Heart right ventricle (tissue), 16 donors: ENCODE results near the gene PDE6G. TPM values are rescaled to one million over a fixed set of nuclear protein-coding genes. Genes with fewer than 3 reads are reported as not detected.

ENCODE experiments used
- ATAC-seq, 8 donors: fragments of 200-7000 bp; cut with Tn5 transposase; one replicate each; pipeline ENCODE4 v1.9.1; 2020; ENCODE audit warnings: mild to moderate bottlenecking in 8 of 8, moderate library complexity in 8 of 8, moderate number of reproducible peaks in 1 of 8
- DNase-seq, 2 donors: peaks; one replicate each; pipeline ENCODE4 v3.0.0-alpha.2; 2020
- H3K27ac ChIP-seq, 10 donors: fragments of 200-600 bp; sonication (generic) in 2 of 10; one replicate each; pipeline versions ENCODE4 v1.5.0 to v1.8.0; 2020 to 2022; ENCODE audit warnings: mild to moderate bottlenecking in 3 of 10
- H3K27me3 ChIP-seq, 7 donors: fragments of 200-600 bp; one replicate each; pipeline ENCODE4 v1.8.0; 2021 to 2022; ENCODE audit warnings: mild to moderate bottlenecking in 2 of 7
- H3K36me3 ChIP-seq, 9 donors: fragments of 200-600 bp; sonication (generic) in 1 of 9; one replicate each; pipeline versions ENCODE4 v1.5.0 to v1.8.0; 2020 to 2022; ENCODE audit warnings: mild to moderate bottlenecking in 2 of 9
- H3K4me1 ChIP-seq, 9 donors: fragments of 200-600 bp; sonication (generic) in 1 of 9; one replicate each; pipeline versions ENCODE4 v1.5.0 to v1.8.0; 2020 to 2022; ENCODE audit warnings: mild to moderate bottlenecking in 4 of 9
- H3K4me3 ChIP-seq, 10 donors: fragments of 200-600 bp; sonication (generic) in 2 of 10; one replicate each; pipeline versions ENCODE4 v1.5.0 to v1.8.0; 2020 to 2022; ENCODE audit warnings: mild to moderate bottlenecking in 7 of 10, moderate library complexity in 2 of 10
- H3K9me3 ChIP-seq, 11 donors: fragments of 200-600 bp in 10 of 11; sonication (generic) in 2 of 11; one replicate each; pipeline versions ENCODE4 v1.5.0 to v1.8.0; 2013 to 2022; ENCODE audit warnings: mild to moderate bottlenecking in 2 of 11, control low read depth in 1 of 11, moderate library complexity in 1 of 11
- CTCF ChIP-seq, 9 donors: fragments of 200-600 bp; sonication (generic) in 2 of 9; IDR thresholded peaks; one replicate each; pipeline versions ENCODE4 v1.5.0 to v1.8.0; 2021 to 2022; ENCODE audit warnings: antibody characterized with exemption in 9 of 9, mild to moderate bottlenecking in 5 of 9, moderate library complexity in 1 of 9
- WGBS, 2 donors: extraction: QIAGEN DNeasy Blood & Tissue Kit; methylation state at CpG; one replicate each; pipeline ENCODE4 v1.1.7; 2013; ENCODE audit warnings: inconsistent platforms in 1 of 2; 5-methylcytosine and 5-hydroxymethylcytosine counted together
- intact Hi-C, 10 donors: fragments of 100-400 bp; cut with DNase I; formaldehyde crosslinking; loops; one replicate each; pipeline versions ENCODE4 v1.11.1 to v1.14.2; 2022
- polyA plus RNA-seq, 2 donors: library from polyadenylated mRNA; stranded (reverse); fragments of 200-250 nt; gene quantifications; one replicate each; pipeline ENCODE4 v1.2.3, GENCODE V29; 2013
- total RNA-seq, 10 donors: library from RNA; stranded (reverse); fragmentation: NEBNext Ultra II Directional in 3 of 10; extraction: Animal tissue kit (Norgen Biotek cat#: 25700) in 3 of 10; gene quantifications; one replicate each; pipeline versions ENCODE4 v1.2.1 to v1.2.4, GENCODE V29; 2021 to 2023
- donor health status: Arrhythmogenic right ventricular cardiomyopathy.
- donor health status: ischemic (EF 13 %, LVEDD 7.1; RV severe dilation, severe dysfunction).
- donor health status: healthy with polysubstance abuse.
- donor health status: DM: no; HTN: yes; CAD: no.
- donor health status: DM: no; HTN: no; CAD: no.
- donor health status: ischemic (EF 25% LVEDD 6.9; RV normal size, moderate dysfunction).
- donor health status: ischemic (EF 25% LVEDD 5.7; RV mildly dilated, moderate dysfunction).
- donor health status: healthy.
- donor health status: DM: yes; HTN: yes; CAD: no.
- donor health status: Ischemic cardiomyopathy.
- donor health status: ischemic (EF 35%, LVEDD 5.7; RV mildly dilated, moderate dysfunction).
- donor health status: nonischemic (EF 11% LVEDD 7.7; RV severe dilation, severe dysfunction).
- donor health status: DM: yes; HTN: yes; CAD: no.
- donor health status: PGD.
- donor health status: ischemic (EF 29% LVEDD 5.4; RV normal size, mild dysfunction).
- donor health status: nonischemic (EF 23%, LVEDD 6.1; RV moderate dilation, normal function).

Gene PDE6G
- total and polyA plus RNA-seq, 12 donors = 0.38 to 1.3 (median 1.3) TPM; not detected in 9

- DNase-seq (peak; percentile 93), ATAC-seq (peak; percentile 87 to 97 (median 95))
- Histone ChIP-seq H3K27me3 (no peaks in the 10 kb centered on the region), H3K9me3 (no peaks in the 10 kb centered on the region), H3K36me3 (peaks cover 0 to 78% (median 18%) of the 10 kb centered on the region in 9 donors), H3K27ac (peak within 1 kb of the TSS; percentile 89 to 96 (median 92)), H3K4me3 (peak within 1 kb of the TSS; percentile 75 to 99 (median 92)), H3K4me1 (peaks cover 19 to 38% (median 31%) of the 10 kb centered on the region in 9 donors)
- 0% methylated on average over 83 to 102 of the region's 102 CpGs for WGBS, 2 donors
- peak in 8 of 9 donors; percentile 11 to 46 (median 30) for TF ChIP-seq CTCF (IDR thresholded peaks at IDR 0.05)
- intact Hi-C loops = no loop called here
Measured at GRCh38 chr17:81702934-81703746, 46.8 kb upstream of the PDE6G start, which contains the start of gene MRPL12. TSS of gene MRPL12 (plus strand) at chr17:81703367. CDS start at chr17:81703502, 135 bp downstream.

- Histone ChIP-seq H3K27ac (peak overlapping the region in 3 of 10 donors; percentile 30 to 93 (median 92)), H3K9me3 (no peaks in the 10 kb centered on the region), H3K36me3 (peaks cover 0 to 78% (median 21%) of the 10 kb centered on the region in 9 donors), H3K4me1 (peaks cover 19 to 54% (median 37%) of the 10 kb centered on the region in 9 donors), H3K4me3 (peak overlapping the region in 8 of 10 donors; percentile 88 to 99 (median 93)), H3K27me3 (no peaks in the 10 kb centered on the region)
- no peak for DNase-seq
- no peak for ATAC-seq
- 69% methylated on average over 23 of the region's 23 CpGs for WGBS, 2 donors
- intact Hi-C loops = no loop called here
- no peak for TF ChIP-seq CTCF (IDR thresholded peaks at IDR 0.05)
Measured at GRCh38 chr17:81701288-81702071, 45.1 kb upstream of the PDE6G start.

GRCh38 chr17:81700353-81701287 is 44.3 kb upstream of the PDE6G start:
- WGBS, 2 donors = 87% methylated on average over 25 of the region's 25 CpGs
- H3K36me3 ChIP-seq = peaks cover 0 to 78% (median 24%) of the 10 kb centered on the region in 9 donors
- no peak overlapping the region for H3K4me3 ChIP-seq

More at GRCh38 chr17:81700353-81701287, 44.3 kb upstream of the PDE6G start:
- intact Hi-C loops = no loop called here
- TF ChIP-seq CTCF (IDR thresholded peaks at IDR 0.05) = no peak
- Histone ChIP-seq H3K27me3 (no peaks in the 10 kb centered on the region), H3K27ac (no peak overlapping the region), H3K9me3 (no peaks in the 10 kb centered on the region), H3K4me1 (peaks cover 19 to 58% (median 38%) of the 10 kb centered on the region in 9 donors)
- no peak for ATAC-seq
- DNase-seq = no peak
